ENCODE results near the gene ADRM1.

ADRM1 gene

DNA sequence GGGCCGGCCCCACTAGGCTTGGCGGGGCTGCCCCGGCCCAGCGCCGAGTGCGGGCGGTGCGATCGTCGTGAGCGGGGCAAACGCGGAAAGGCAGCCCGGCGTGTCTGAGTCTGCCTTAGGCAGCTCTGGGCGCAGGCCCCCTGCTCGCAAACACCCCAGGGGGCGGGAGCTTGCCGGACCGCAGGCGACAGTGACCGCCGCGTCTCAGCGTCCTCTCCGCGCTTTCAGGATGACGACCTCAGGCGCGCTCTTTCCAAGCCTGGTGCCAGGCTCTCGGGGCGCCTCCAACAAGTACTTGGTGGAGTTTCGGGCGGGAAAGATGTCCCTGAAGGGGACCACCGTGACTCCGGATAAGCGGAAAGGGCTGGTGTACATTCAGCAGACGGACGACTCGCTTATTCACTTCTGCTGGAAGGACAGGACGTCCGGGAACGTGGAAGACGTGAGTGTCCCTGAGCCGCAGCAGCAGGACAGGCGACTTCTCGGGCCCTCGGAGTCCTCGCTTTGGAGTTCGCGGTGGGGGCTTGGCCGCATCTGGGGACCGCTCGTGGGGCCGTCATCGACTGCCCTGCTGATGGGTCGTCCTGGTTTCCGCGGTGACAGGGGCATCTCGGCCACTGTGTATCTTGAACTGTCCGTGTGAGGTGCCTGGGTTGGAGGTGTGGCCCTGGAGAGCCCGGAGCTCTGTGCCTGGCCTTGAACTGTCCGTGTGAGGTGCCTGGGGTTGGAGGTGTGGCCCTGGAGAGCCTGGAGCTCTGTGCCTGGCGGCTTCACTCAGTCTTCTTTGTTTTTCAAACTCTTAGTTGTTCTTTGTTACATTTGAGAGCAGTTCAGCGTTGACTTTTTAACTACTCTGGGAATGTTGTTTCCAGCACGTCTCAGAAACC, 786 bp downstream of the ADRM1 start:
- peak overlapping the region; percentile 70 for H3K4me3 ChIP-seq (ENCODE audit: low read depth, low read length)
- no peak for TF ChIP-seq CTCF (IDR thresholded peaks at IDR 0.05; ENCODE audit: low read depth, low read length, missing control alignments)
- DNase-seq (ENCODE audit: low read depth): no peak

DNA sequence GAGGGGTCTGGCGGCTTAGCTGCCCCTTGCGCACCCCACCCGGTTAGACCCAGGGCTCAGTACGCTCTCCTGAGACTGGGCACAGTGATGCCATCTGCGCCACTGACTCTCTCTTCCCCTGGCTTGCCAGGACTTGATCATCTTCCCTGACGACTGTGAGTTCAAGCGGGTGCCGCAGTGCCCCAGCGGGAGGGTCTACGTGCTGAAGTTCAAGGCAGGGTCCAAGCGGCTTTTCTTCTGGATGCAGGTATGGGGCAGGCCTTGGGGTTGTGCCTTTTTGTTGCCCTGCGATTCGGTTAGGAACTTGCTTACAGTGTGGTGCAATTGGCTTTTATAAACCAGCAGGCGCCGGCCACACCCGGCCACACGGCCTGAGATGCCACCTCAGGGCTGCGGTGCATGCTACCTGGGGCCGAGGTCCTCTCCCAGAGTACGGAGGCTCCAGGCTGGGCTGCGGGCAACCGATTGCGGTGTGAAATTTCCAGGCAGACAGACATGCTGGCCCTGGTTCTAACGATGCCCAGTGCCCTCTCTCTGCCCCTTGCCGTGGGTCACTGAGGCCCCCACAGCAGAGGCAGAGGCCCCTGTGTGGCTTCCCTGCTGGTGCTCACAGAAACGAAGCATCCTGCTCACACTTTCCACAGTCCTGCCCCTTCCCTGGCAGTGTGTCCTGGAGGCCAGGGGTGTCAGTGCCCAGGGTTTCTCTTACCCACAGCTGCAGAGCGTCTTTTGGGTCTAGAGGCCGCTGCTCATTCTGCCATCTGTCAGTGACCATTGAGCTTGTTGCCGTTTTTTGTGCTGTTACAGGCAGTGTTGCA, 1.7 kb downstream of the ADRM1 start:
- TF ChIP-seq CTCF (IDR thresholded peaks at IDR 0.05; ENCODE audit: low read depth, low read length, missing control alignments): no peak
- H3K4me3 ChIP-seq (ENCODE audit: low read depth, low read length): peak overlapping the region; percentile 70
- no peak for DNase-seq (ENCODE audit: low read depth)
- in situ Hi-C loops (cut with HindIII; ENCODE audit: low sequenced_read_pairs): no loop called here

More for the DNA sequence above, 786 bp downstream of the ADRM1 start:
- in situ Hi-C loops (cut with HindIII; ENCODE audit: low sequenced_read_pairs): no loop called here

- no peak for TF ChIP-seq CTCF (IDR thresholded peaks at IDR 0.05; ENCODE audit: low read depth, low read length, missing control alignments)
- H3K4me3 ChIP-seq (ENCODE audit: low read depth, low read length): no peak overlapping the region
- in situ Hi-C loops (cut with HindIII; ENCODE audit: low sequenced_read_pairs): no loop called here
- DNase-seq (ENCODE audit: low read depth): no peak
These were observed 2.5 kb downstream of the ADRM1 start for GRCh38 chr20:62305149-62305764.

GRCh38 chr20:62305765-62306413, 3.1 kb downstream of the ADRM1 start:
- TF ChIP-seq CTCF (IDR thresholded peaks at IDR 0.05; ENCODE audit: low read depth, low read length, missing control alignments): no peak
- no peak overlapping the region for H3K4me3 ChIP-seq (ENCODE audit: low read depth, low read length)
- in situ Hi-C loops (cut with HindIII; ENCODE audit: low sequenced_read_pairs): no loop called here
- DNase-seq (ENCODE audit: low read depth): no peak

DNA sequence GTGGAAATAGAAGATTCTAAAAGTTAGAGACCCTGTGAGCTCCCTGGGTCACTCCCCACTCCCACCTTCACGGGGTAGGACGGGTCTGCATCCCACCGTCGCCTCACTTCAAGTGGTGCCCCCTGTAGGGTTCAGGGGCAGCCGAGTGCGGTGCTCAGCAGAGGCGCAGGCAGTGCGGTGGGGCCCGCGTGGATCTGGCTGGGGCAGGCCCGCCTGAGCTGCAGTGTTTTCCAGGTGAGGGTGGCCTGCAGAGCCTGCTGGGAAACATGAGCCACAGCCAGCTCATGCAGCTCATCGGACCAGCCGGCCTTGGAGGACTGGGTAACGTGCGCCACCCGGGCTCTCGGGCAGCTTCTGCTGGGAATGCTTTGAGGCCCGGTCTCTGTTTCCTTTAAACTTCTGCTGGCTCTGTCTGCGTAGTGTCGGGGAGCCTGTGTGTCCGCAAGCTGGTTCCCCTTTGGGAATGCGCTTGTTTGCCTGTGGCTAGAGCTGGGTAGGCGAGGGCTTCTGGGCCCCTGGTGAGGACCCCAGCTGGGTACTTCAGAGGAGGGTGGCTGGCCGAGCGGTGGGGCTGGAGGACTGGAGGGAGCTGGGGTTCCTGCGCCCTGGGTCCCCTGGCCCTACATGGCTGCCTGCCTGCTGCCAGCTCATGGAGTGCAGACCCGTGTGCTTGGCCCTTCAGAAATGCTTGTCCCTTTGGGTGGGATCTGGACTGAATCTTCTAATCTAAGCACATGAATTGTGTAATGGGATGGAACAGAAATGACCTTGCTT, 3.8 kb downstream of the ADRM1 start:
- DNase-seq (ENCODE audit: low read depth): no peak
- no peak for TF ChIP-seq CTCF (IDR thresholded peaks at IDR 0.05; ENCODE audit: low read depth, low read length, missing control alignments)
- in situ Hi-C loops (cut with HindIII; ENCODE audit: low sequenced_read_pairs): no loop called here
- H3K4me3 ChIP-seq (ENCODE audit: low read depth, low read length): no peak overlapping the region

Measured in astrocyte of the cerebellum (primary cell).